ENCODE results near the gene TLCD5. TPM values are rescaled to one million over a fixed set of nuclear protein-coding genes. Genes with fewer than 3 reads are reported as not detected.

The TLCD5 gene
- polyA plus RNA-seq, 3 donors from 2014 or later: not detected

- H3K4me1 Mint-ChIP-seq: peaks cover 15 to 26% of the 10 kb centered on the region in 2 donors
- H3K4me3 Mint-ChIP-seq: peak overlapping the region; percentile 30 to 75 (median 67)
- no peak overlapping the region for H3K27ac Mint-ChIP-seq
- H3K27me3 Mint-ChIP-seq (ENCODE audit: low read depth in 3 of 3): peaks cover 15 to 41% (median 23%) of the 10 kb centered on the region in 3 donors
- H3K36me3 Mint-ChIP-seq: no peaks in the 10 kb centered on the region
- peaks cover 0 to 2% (median 0%) of the 10 kb centered on the region in 6 donors for H3K9me3 Mint-ChIP-seq
- DNase-seq: no peak
Observed at GRCh38 chr11:120326228-120326627, 1.1 kb downstream of the TLCD5 start.

- H3K9me3 Mint-ChIP-seq: peaks cover 0 to 2% (median 0%) of the 10 kb centered on the region in 6 donors
- H3K4me1 Mint-ChIP-seq: peaks cover 15 to 26% of the 10 kb centered on the region in 2 donors
- H3K27ac Mint-ChIP-seq: no peak overlapping the region
- no peaks in the 10 kb centered on the region for H3K36me3 Mint-ChIP-seq
- peaks cover 15 to 38% (median 23%) of the 10 kb centered on the region in 3 donors for H3K27me3 Mint-ChIP-seq (ENCODE audit: low read depth in 3 of 3)
- no peak for DNase-seq
- H3K4me3 Mint-ChIP-seq: peak overlapping the region in 1 of 5 donors; percentile 12
Observed at GRCh38 chr11:120326845-120327281, 1.8 kb downstream of the TLCD5 start.

- no peak overlapping the region for H3K4me3 Mint-ChIP-seq
- peaks cover 0 to 2% (median 0%) of the 10 kb centered on the region in 6 donors for H3K9me3 Mint-ChIP-seq
- no peaks in the 10 kb centered on the region for H3K36me3 Mint-ChIP-seq
- H3K27ac Mint-ChIP-seq: no peak overlapping the region
- peaks cover 15 to 26% of the 10 kb centered on the region in 2 donors for H3K4me1 Mint-ChIP-seq
- DNase-seq: no peak
- H3K27me3 Mint-ChIP-seq (ENCODE audit: low read depth in 3 of 3): peaks cover 12 to 36% (median 23%) of the 10 kb centered on the region in 3 donors
Observed at GRCh38 chr11:120327311-120327710, 2.2 kb downstream of the TLCD5 start.

- Mint-ChIP-seq H3K27ac (no peak overlapping the region), H3K27me3 (ENCODE audit: low read depth in 3 of 3) (peaks cover 12 to 20% (median 19%) of the 10 kb centered on the region in 3 donors), H3K4me3 (no peak overlapping the region), H3K36me3 (peaks cover 0 to 3% (median 0%) of the 10 kb centered on the region in 3 donors), H3K9me3 (peaks cover 0 to 2% (median 0%) of the 10 kb centered on the region in 6 donors), H3K4me1 (peaks cover 15 to 26% of the 10 kb centered on the region in 2 donors)
- DNase-seq: no peak
Observed at GRCh38 chr11:120329556-120329955, 4.5 kb downstream of the TLCD5 start.

- no peak overlapping the region for H3K27ac Mint-ChIP-seq
- H3K36me3 Mint-ChIP-seq: peaks cover 0 to 3% (median 0%) of the 10 kb centered on the region in 3 donors
- peak overlapping the region in 1 of 5 donors; percentile 0 for H3K4me3 Mint-ChIP-seq
- DNase-seq: no peak
- no peaks in the 10 kb centered on the region for H3K9me3 Mint-ChIP-seq
- peaks cover 12 to 16% (median 16%) of the 10 kb centered on the region in 3 donors for H3K27me3 Mint-ChIP-seq (ENCODE audit: low read depth in 3 of 3)
- H3K4me1 Mint-ChIP-seq: peaks cover 14 to 25% of the 10 kb centered on the region in 2 donors
Observed at GRCh38 chr11:120330045-120330444, 4.9 kb downstream of the TLCD5 start.

GRCh38 chr11:120331301-120331996, 6.3 kb downstream of the TLCD5 start:
- Mint-ChIP-seq H3K36me3 (peaks cover 0 to 3% (median 0%) of the 10 kb centered on the region in 3 donors), H3K9me3 (no peaks in the 10 kb centered on the region), H3K27ac (no peak overlapping the region), H3K4me1 (peaks cover 10 to 18% of the 10 kb centered on the region in 2 donors), H3K4me3 (no peak overlapping the region), H3K27me3 (ENCODE audit: low read depth in 3 of 3) (peaks cover 9 to 12% (median 9%) of the 10 kb centered on the region in 3 donors)
- no peak for DNase-seq

GRCh38 chr11:120332822-120333716, 8.0 kb downstream of the TLCD5 start:
- Mint-ChIP-seq H3K9me3 (no peaks in the 10 kb centered on the region), H3K36me3 (peaks cover 0 to 6% (median 0%) of the 10 kb centered on the region in 3 donors), H3K4me1 (peaks cover 18 to 22% of the 10 kb centered on the region in 2 donors), H3K27ac (no peak overlapping the region), H3K27me3 (ENCODE audit: low read depth in 3 of 3) (peaks cover 10 to 14% (median 14%) of the 10 kb centered on the region in 3 donors), H3K4me3 (no peak overlapping the region)
- no peak for DNase-seq

GRCh38 chr11:120333801-120334200, 8.7 kb downstream of the TLCD5 start:
- peaks cover 20 to 30% of the 10 kb centered on the region in 2 donors for H3K4me1 Mint-ChIP-seq
- peaks cover 0 to 6% (median 0%) of the 10 kb centered on the region in 3 donors for H3K36me3 Mint-ChIP-seq
- H3K9me3 Mint-ChIP-seq: no peaks in the 10 kb centered on the region
- DNase-seq: no peak
- no peak overlapping the region for H3K27ac Mint-ChIP-seq
- H3K27me3 Mint-ChIP-seq (ENCODE audit: low read depth in 3 of 3): peaks cover 13 to 16% (median 13%) of the 10 kb centered on the region in 3 donors
- no peak overlapping the region for H3K4me3 Mint-ChIP-seq

- H3K36me3 Mint-ChIP-seq: peaks cover 0 to 6% (median 0%) of the 10 kb centered on the region in 3 donors
- DNase-seq: no peak
- H3K4me1 Mint-ChIP-seq: peaks cover 22 to 35% of the 10 kb centered on the region in 2 donors
- peaks cover 15 to 17% (median 15%) of the 10 kb centered on the region in 3 donors for H3K27me3 Mint-ChIP-seq (ENCODE audit: low read depth in 3 of 3)
- no peak overlapping the region for H3K27ac Mint-ChIP-seq
- H3K9me3 Mint-ChIP-seq: no peaks in the 10 kb centered on the region
- no peak overlapping the region for H3K4me3 Mint-ChIP-seq
Observed at GRCh38 chr11:120334332-120334731, 9.2 kb downstream of the TLCD5 start.

- H3K27ac Mint-ChIP-seq: peak overlapping the region; percentile 1 to 81 (median 58)
- peaks cover 16 to 20% (median 18%) of the 10 kb centered on the region in 3 donors for H3K27me3 Mint-ChIP-seq (ENCODE audit: low read depth in 3 of 3)
- H3K9me3 Mint-ChIP-seq: peaks cover 0 to 1% (median 0%) of the 10 kb centered on the region in 6 donors
- H3K4me3 Mint-ChIP-seq: peak overlapping the region; percentile 66 to 84 (median 73)
- peaks cover 0 to 6% (median 0%) of the 10 kb centered on the region in 3 donors for H3K36me3 Mint-ChIP-seq
- peaks cover 28 to 41% of the 10 kb centered on the region in 2 donors for H3K4me1 Mint-ChIP-seq
- peak; percentile 61 to 66 (median 64) for DNase-seq
Observed at GRCh38 chr11:120334894-120335462, 9.9 kb downstream of the TLCD5 start.

GRCh38 chr11:120335556-120335907, 10.4 kb downstream of the TLCD5 start:
- Mint-ChIP-seq H3K27ac (peak overlapping the region in 5 of 6 donors; percentile 1 to 81 (median 71)), H3K4me1 (peaks cover 29 to 47% of the 10 kb centered on the region in 2 donors), H3K9me3 (peaks cover 0 to 1% (median 0%) of the 10 kb centered on the region in 6 donors), H3K36me3 (peaks cover 0 to 6% (median 2%) of the 10 kb centered on the region in 3 donors), H3K27me3 (ENCODE audit: low read depth in 3 of 3) (peaks cover 19 to 21% (median 20%) of the 10 kb centered on the region in 3 donors), H3K4me3 (peak overlapping the region; percentile 66 to 84 (median 73))
- DNase-seq: no peak

GRCh38 chr11:120335908-120336640, 11.0 kb downstream of the TLCD5 start, which contains the start of gene ARHGEF12:
Gene ARHGEF12, plus strand, starts transcription at chr11:120336413. Its CDS starts 831 bp downstream, at chr11:120337244.
- H3K27ac Mint-ChIP-seq: peak within 1 kb of the TSS; percentile 69 to 87 (median 81)
- H3K4me3 Mint-ChIP-seq: peak within 1 kb of the TSS; percentile 90 to 97 (median 91)
- peaks cover 19 to 24% (median 20%) of the 10 kb centered on the region in 3 donors for H3K27me3 Mint-ChIP-seq (ENCODE audit: low read depth in 3 of 3)
- peak; percentile 80 to 84 (median 83) for DNase-seq
- H3K36me3 Mint-ChIP-seq: peaks cover 0 to 6% (median 4%) of the 10 kb centered on the region in 3 donors
- H3K4me1 Mint-ChIP-seq: peaks cover 29 to 49% of the 10 kb centered on the region in 2 donors
- peaks cover 0 to 1% (median 0%) of the 10 kb centered on the region in 6 donors for H3K9me3 Mint-ChIP-seq
